ENCODE results near the gene TCEA3. TPM values are rescaled to one million over a fixed set of nuclear protein-coding genes. Genes with fewer than 3 reads are reported as not detected.

The TCEA3 gene
- polyA plus RNA-seq, 1 experiment, result 21.0 TPM

DNA sequence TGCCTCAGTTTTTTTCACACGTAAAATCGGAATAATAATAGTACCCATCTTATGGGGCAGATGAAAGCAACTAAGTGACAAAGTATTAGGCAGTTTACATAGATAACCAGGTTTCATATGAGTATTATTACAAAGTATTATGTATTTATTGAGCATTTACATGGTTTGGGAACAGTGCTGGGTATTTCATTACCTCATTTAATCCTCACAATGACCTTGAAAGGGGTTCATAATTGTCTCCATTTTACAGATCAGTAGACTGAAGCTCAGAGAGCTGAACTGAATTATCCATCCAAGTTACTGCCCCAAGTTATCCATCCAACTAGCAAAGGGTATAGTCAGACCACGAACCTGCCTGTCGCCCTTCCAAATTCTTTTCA lies 21.2 kb downstream of the TCEA3 start:
- POLR2A ChIA-PET, result interaction anchor here (0.5 to 1.0 kb wide), 5 partner anchors 8 to 175 kb away, joined by 3 read pairs; partner anchors contain the start of gene HNRNPR

DNA sequence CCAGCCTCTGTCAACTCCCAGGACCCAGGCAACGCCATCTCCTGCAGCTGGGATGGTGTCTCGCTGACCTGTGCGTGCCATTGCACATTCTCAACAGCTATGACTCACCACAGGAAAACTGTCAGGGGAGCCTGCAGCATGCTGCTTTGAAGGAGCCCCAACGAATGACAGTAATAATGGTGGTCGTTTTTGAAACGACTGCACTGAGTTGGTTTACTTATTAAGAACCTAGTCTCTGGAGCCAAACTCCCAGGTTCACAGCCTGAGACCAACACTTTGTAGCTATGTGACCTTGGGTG lies 21.6 kb downstream of the TCEA3 start:
- CTCF ChIA-PET, result interaction anchor here (0.8 to 3.2 kb wide), 14 partner anchors 8 to 219 kb away, joined by 3 to 25 read pairs (median 10); partner anchors contain the start of genes TCEA3 and ZNF436
- TF ChIP-seq, protein P1, sequence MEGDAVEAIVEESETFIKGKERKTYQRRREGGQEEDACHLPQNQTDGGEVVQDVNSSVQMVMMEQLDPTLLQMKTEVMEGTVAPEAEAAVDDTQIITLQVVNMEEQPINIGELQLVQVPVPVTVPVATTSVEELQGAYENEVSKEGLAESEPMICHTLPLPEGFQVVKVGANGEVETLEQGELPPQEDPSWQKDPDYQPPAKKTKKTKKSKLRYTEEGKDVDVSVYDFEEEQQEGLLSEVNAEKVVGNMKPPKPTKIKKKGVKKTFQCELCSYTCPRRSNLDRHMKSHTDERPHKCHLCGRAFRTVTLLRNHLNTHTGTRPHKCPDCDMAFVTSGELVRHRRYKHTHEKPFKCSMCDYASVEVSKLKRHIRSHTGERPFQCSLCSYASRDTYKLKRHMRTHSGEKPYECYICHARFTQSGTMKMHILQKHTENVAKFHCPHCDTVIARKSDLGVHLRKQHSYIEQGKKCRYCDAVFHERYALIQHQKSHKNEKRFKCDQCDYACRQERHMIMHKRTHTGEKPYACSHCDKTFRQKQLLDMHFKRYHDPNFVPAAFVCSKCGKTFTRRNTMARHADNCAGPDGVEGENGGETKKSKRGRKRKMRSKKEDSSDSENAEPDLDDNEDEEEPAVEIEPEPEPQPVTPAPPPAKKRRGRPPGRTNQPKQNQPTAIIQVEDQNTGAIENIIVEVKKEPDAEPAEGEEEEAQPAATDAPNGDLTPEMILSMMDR (IDR thresholded peaks at IDR 0.05; ENCODE audit: insufficient read depth, low read depth, low read length), result no peak
- no peak for DNase-seq (ENCODE audit: low read depth)
- no peaks in the 10 kb centered on the region; the same call in 1 of the 2 replicates for H3K36me3 ChIP-seq (ENCODE audit: control insufficient read depth, insufficient read depth, low read length)
- POLR2A ChIA-PET, result interaction anchor here (0.7 to 0.9 kb wide), 2 partner anchors 31 to 521 kb away, joined by 3 read pairs; no protein-coding TSS in a partner anchor
- no peak overlapping the region for H3K4me3 ChIP-seq (ENCODE audit: low read depth, low read length)
- H3K27me3 ChIP-seq (ENCODE audit: control insufficient read depth, insufficient read depth, low read length), result no peaks in the 10 kb centered on the region

More for the DNA sequence above, 21.2 kb downstream of the TCEA3 start:
- TF ChIP-seq, protein P1 (IDR thresholded peaks at IDR 0.05; ENCODE audit: insufficient read depth, low read depth, low read length), result no peak
- Histone ChIP-seq H3K36me3 (ENCODE audit: control insufficient read depth, insufficient read depth, low read length) (no peaks in the 10 kb centered on the region; the same call in 1 of the 2 replicates), H3K4me3 (ENCODE audit: low read depth, low read length) (no peak overlapping the region), H3K27me3 (ENCODE audit: control insufficient read depth, insufficient read depth, low read length) (no peaks in the 10 kb centered on the region)
- CTCF ChIA-PET, result interaction anchor here (0.7 to 3.2 kb wide), 31 partner anchors 9 to 304 kb away, joined by 3 to 25 read pairs (median 6); partner anchors contain the start of genes ASAP3, HNRNPR, TCEA3 and ZNF436
- DNase-seq (ENCODE audit: low read depth), result no peak

DNA sequence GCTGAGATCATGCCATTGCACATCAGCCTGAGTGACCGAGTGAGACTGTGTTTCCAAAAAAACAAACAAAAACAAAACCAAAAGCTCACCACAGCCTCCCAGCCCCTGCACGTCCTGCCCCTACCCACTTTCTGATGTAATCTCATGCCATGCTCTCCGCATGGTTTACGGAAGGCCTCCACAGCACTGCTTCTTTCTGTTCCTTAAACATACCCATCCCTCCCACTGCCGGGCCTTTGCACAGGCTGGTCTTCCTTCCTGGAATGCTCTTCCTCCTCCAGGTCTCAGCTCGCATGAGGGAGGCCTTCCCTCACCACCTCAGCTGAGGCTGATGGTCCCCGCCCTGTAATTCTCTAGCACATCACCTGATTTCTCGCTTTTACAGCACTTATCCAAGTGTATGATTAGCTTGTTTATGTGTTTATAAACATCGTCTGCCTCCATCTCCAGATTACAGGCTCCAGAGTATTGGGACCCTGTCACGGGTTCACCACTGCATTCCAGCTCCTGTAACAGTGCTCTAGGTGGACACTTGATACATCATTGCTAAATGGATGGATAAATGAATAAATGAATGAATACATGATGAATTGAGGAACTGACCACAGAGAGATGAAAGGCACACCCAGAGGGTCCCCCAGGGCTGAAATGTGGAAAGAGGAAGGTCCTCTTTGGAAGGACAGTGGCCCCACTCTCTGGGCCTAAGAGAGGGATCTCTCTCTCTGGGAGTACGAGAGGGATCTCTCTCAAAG lies 22.1 kb downstream of the TCEA3 start:
- ChIA-PET CTCF (interaction anchor here (0.6 to 3.2 kb wide), 15 partner anchors 8 to 218 kb away, joined by 3 to 25 read pairs (median 9); partner anchors contain the start of gene ZNF436), POLR2A (interaction anchor here (0.7 to 0.9 kb wide), 2 partner anchors 30 to 521 kb away, joined by 3 read pairs; no protein-coding TSS in a partner anchor)
- no peak overlapping the region for H3K4me3 ChIP-seq (ENCODE audit: low read depth, low read length)
- H3K36me3 ChIP-seq (ENCODE audit: control insufficient read depth, insufficient read depth, low read length), result no peaks in the 10 kb centered on the region; the same call in 1 of the 2 replicates
- H3K27me3 ChIP-seq (ENCODE audit: control insufficient read depth, insufficient read depth, low read length), result no peaks in the 10 kb centered on the region
- DNase-seq (ENCODE audit: low read depth), result no peak
- TF ChIP-seq, protein P1 (IDR thresholded peaks at IDR 0.05; ENCODE audit: insufficient read depth, low read depth, low read length), result no peak

- TF ChIP-seq, protein P1 (IDR thresholded peaks at IDR 0.05; ENCODE audit: insufficient read depth, low read depth, low read length), result no peak
- Histone ChIP-seq H3K36me3 (ENCODE audit: control insufficient read depth, insufficient read depth, low read length) (no peaks in the 10 kb centered on the region; the same call in 1 of the 2 replicates), H3K27me3 (ENCODE audit: control insufficient read depth, insufficient read depth, low read length) (no peaks in the 10 kb centered on the region), H3K4me3 (ENCODE audit: low read depth, low read length) (no peak overlapping the region)
- POLR2A ChIA-PET, result no interaction called here
- no peak for DNase-seq (ENCODE audit: low read depth)
- CTCF ChIA-PET, result interaction anchor here (0.5 to 1.8 kb wide), 3 partner anchors 96 to 328 kb away, joined by 3 to 4 read pairs (median 4); no protein-coding TSS in a partner anchor
Measured at GRCh38 chr1:23401313-23401712, 23.2 kb downstream of the TCEA3 start.

Measured in BJ (cell line).